ENCODE measurements around the gene P2RX6. TPM values are rescaled to one million over a fixed set of nuclear protein-coding genes. Genes with fewer than 3 reads are reported as not detected.

The P2RX6 gene
- total and polyA plus RNA-seq, 2 of the 4 experiments (the other 2 are of a cell fraction): 0.90 to 1.6 TPM

DNA sequence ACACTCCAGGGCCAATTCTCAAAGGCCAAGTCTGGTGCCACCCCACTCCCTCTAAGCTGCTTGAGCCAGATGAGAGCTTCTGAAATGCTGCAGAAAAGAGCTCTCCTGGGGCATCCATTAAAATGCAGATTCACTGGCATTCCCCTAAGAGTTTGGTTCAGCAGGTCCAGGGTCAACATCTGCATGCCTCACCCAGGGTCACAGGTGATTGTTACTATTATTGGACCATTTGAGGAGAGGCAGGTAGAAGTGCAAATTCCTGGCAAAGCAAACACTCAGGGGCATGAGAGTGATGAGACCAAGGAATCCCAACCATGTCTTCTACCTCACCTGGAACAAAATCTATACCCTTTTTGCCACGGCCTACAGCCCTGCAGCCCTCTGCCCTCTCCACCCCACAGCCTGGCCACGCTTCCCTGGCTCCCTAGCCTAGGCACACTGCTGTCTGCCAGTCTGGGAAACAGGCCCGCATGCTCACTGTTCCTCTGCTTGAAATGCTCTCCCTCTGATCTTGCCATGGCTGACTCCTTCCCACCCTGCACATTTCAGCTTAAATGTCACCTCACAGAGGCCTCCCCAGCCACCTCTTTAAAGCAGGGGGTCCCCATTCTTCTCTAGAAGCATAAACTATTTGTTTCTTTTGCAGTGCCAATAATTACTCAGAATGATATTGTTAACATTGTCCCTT, 4.4 kb upstream of the P2RX6 start:
- H3K9ac ChIP-seq (ENCODE audit: low read depth, low read length): no peak overlapping the region
- no peak overlapping the region for H3K4me3 ChIP-seq (ENCODE audit: insufficient read depth, low read depth, low read length)
- ChIA-PET CTCF (no interaction called here), POLR2A (ENCODE audit: unreplicated experiment) (no interaction called here)
- H4K8ac ChIP-seq (ENCODE audit: low read depth in 2 of 2, low read length in 2 of 2): no peak overlapping the region
- H2AK5ac ChIP-seq (ENCODE audit: low read depth, low read length): no peak overlapping the region
- 0 out of 4 replicates have a peak, but pooled peaks cover 0 to 5% of the 10 kb centered on the region in 2 experiments for H3K79me1 ChIP-seq (ENCODE audit: low read depth in 1 of 2, low read length in 2 of 2)
- BruUV-seq (replicated peaks): no TSS peak
- peaks cover 4% of the 10 kb centered on the region; the same call in 1 of the 2 replicates for H4K20me1 ChIP-seq (ENCODE audit: insufficient read depth, low read length)
- in situ Hi-C loops (cut with MboI; ENCODE audit: low sequenced_read_pairs): loop anchor here (10.0 kb wide), 1 partner anchor 84 kb away; no protein-coding TSS in a partner anchor
- no peak overlapping the region for H2BK120ac ChIP-seq (ENCODE audit: low read depth, low read length)
- H3K27me3 ChIP-seq (ENCODE audit: control insufficient read depth, insufficient read depth, low read length): no peaks in the 10 kb centered on the region
- H2BK5ac ChIP-seq (ENCODE audit: low read depth, low read length, poor library complexity, severe bottlenecking): no peak overlapping the region
- no peak overlapping the region for H3K18ac ChIP-seq (ENCODE audit: low read depth, low read length)
- no peak overlapping the region for H3K27ac ChIP-seq (ENCODE audit: insufficient read depth, low read length)
- no peak overlapping the region for H2BK15ac ChIP-seq (ENCODE audit: low read depth, low read length)
- 72% methylated on average over 2 of the region's 3 CpGs; no CpG with 5 or more reads in 1 of the 2 experiments for WGBS, 2 experiments (ENCODE audit: extremely low coverage in 2 of 2, insufficient read length in 1 of 2)
- H3K14ac ChIP-seq (replicated peaks; ENCODE audit: low read depth, low read length): no peak overlapping the region
- H3K4me1 ChIP-seq (ENCODE audit: control insufficient read depth, insufficient read depth, low read length): peaks cover 12% of the 10 kb centered on the region
- H2AK9ac ChIP-seq (replicated peaks; ENCODE audit: low read depth, low read length, poor library complexity): no peak overlapping the region
- no peak overlapping the region for H3K23ac ChIP-seq (ENCODE audit: low read depth, low read length)
- dilution Hi-C loops (cut with HindIII; ENCODE audit: low sequenced_read_pairs, unreplicated experiment): no loop called here
- DNase-seq (no peak), ATAC-seq (ENCODE audit: low read depth) (no peak)
- peaks cover 10% of the 10 kb centered on the region for H3K9me1 ChIP-seq (ENCODE audit: insufficient read depth, low read length)
- H3K36me3 ChIP-seq (ENCODE audit: control insufficient read depth, insufficient read depth, low read length): no peaks in the 10 kb centered on the region
- no peak overlapping the region for H2AFZ ChIP-seq (replicated peaks; ENCODE audit: low read length, poor library complexity)
- no peak overlapping the region for H4K91ac ChIP-seq (ENCODE audit: insufficient read depth, low read depth, low read length)
- H3K56ac ChIP-seq (ENCODE audit: extremely low read depth, insufficient read depth, low read length): no peak overlapping the region
- TF ChIP-seq MXI1 (IDR thresholded peaks at IDR 0.05; ENCODE audit: borderline replicate concordance, low read depth, low read length) (no peak), RAD21 (IDR thresholded peaks at IDR 0.05; ENCODE audit: low read length) (no peak), CEBPB (IDR thresholded peaks at IDR 0.05; ENCODE audit: low read depth, low read length) (no peak), POLR2A (IDR thresholded peaks at IDR 0.05; ENCODE audit: low read depth, low read length) (no peak), NFE2L2 (IDR thresholded peaks at IDR 0.05; ENCODE audit: low read depth, low read length) (no peak), RCOR1 (IDR thresholded peaks at IDR 0.05; ENCODE audit: insufficient replicate concordance, low read length) (no peak), BHLHE40 (IDR thresholded peaks at IDR 0.05; ENCODE audit: low read depth, low read length) (no peak), RFX5 (IDR thresholded peaks at IDR 0.05; ENCODE audit: low read depth, low read length) (no peak), MAFK (IDR thresholded peaks at IDR 0.05; ENCODE audit: low read depth, low read length) (no peak), CHD1 (IDR thresholded peaks at IDR 0.05; ENCODE audit: low read depth, low read length) (no peak), FOS (IDR thresholded peaks at IDR 0.05; ENCODE audit: low read depth, low read length) (no peak), SMC3 (IDR thresholded peaks at IDR 0.05; ENCODE audit: low read depth, low read length) (no peak), MAZ (IDR thresholded peaks at IDR 0.05; ENCODE audit: borderline replicate concordance, low read depth, low read length) (no peak)
- TF ChIP-seq, protein P1, sequence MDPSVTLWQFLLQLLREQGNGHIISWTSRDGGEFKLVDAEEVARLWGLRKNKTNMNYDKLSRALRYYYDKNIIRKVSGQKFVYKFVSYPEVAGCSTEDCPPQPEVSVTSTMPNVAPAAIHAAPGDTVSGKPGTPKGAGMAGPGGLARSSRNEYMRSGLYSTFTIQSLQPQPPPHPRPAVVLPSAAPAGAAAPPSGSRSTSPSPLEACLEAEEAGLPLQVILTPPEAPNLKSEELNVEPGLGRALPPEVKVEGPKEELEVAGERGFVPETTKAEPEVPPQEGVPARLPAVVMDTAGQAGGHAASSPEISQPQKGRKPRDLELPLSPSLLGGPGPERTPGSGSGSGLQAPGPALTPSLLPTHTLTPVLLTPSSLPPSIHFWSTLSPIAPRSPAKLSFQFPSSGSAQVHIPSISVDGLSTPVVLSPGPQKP (IDR thresholded peaks at IDR 0.05; ENCODE audit: borderline replicate concordance, low read depth, low read length): no peak
- TF ChIP-seq, protein P2, sequence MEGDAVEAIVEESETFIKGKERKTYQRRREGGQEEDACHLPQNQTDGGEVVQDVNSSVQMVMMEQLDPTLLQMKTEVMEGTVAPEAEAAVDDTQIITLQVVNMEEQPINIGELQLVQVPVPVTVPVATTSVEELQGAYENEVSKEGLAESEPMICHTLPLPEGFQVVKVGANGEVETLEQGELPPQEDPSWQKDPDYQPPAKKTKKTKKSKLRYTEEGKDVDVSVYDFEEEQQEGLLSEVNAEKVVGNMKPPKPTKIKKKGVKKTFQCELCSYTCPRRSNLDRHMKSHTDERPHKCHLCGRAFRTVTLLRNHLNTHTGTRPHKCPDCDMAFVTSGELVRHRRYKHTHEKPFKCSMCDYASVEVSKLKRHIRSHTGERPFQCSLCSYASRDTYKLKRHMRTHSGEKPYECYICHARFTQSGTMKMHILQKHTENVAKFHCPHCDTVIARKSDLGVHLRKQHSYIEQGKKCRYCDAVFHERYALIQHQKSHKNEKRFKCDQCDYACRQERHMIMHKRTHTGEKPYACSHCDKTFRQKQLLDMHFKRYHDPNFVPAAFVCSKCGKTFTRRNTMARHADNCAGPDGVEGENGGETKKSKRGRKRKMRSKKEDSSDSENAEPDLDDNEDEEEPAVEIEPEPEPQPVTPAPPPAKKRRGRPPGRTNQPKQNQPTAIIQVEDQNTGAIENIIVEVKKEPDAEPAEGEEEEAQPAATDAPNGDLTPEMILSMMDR (conservative IDR thresholded peaks at IDR 0.05; ENCODE audit: low read depth, low read length): no peak
- TF ChIP-seq, protein P3, sequence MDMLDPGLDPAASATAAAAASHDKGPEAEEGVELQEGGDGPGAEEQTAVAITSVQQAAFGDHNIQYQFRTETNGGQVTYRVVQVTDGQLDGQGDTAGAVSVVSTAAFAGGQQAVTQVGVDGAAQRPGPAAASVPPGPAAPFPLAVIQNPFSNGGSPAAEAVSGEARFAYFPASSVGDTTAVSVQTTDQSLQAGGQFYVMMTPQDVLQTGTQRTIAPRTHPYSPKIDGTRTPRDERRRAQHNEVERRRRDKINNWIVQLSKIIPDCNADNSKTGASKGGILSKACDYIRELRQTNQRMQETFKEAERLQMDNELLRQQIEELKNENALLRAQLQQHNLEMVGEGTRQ (IDR thresholded peaks at IDR 0.05; ENCODE audit: low read depth, low read length): no peak
- no peak overlapping the region for H4K5ac ChIP-seq (ENCODE audit: low read depth, low read length)
- intact Hi-C loops (cut with micrococcal nuclease): no loop called here
- H3K9me3 ChIP-seq (ENCODE audit: control insufficient read depth, insufficient read depth, low read length): no peaks in the 10 kb centered on the region
- no peak overlapping the region for H3K4me2 ChIP-seq (ENCODE audit: low read depth, low read length)
- no peak overlapping the region for H3K4ac ChIP-seq (ENCODE audit: low read depth, low read length)
- H2BK20ac ChIP-seq (ENCODE audit: low read depth, low read length): no peak overlapping the region
